ENCODE data around the gene FREY1. TPM values are rescaled to one million over a fixed set of nuclear protein-coding genes. Genes with fewer than 3 reads are reported as not detected.

The FREY1 gene
- total and polyA plus RNA-seq, 2 of the 13 experiments (the other 11 are each of a cell fraction or from before 2014, with no cell fraction given): 0.44 to 0.73 TPM

GRCh38 chr11:45895553-45896259, 11.4 kb downstream of the FREY1 start:
- FAIRE-seq (no peak), ATAC-seq (no peak), DNase-seq (ENCODE audit: low spot score) (no peak)
- Histone ChIP-seq H3K79me2 (ENCODE audit: insufficient read depth, low read length) (no peaks in the 10 kb centered on the region), H2AFZ (ENCODE audit: low read length) (no peak overlapping the region), H3K9me3 (ENCODE audit: low read length) (no peaks in the 10 kb centered on the region), H3K9ac (ENCODE audit: insufficient read depth, low read depth, low read length) (no peak overlapping the region), H3K4me2 (ENCODE audit: low read depth, low read length) (no peak overlapping the region), H3K4me3 (replicated peaks in 1 of 3; ENCODE audit: insufficient read depth in 1 of 3, low read depth in 2 of 3, low read length in 3 of 3) (no peak overlapping the region), H4K20me1 (ENCODE audit: insufficient read depth, low read length) (no peaks in the 10 kb centered on the region), H3K27me3 (ENCODE audit: control insufficient read depth in 1 of 2, insufficient read depth in 2 of 2, low read length in 2 of 2) (peaks cover 0 to 18% of the 10 kb centered on the region in 2 experiments; a peak in 1 of 5 replicates), H3K27ac (ENCODE audit: extremely low read length, insufficient read depth, low read length) (no peak overlapping the region), H3K4me1 (ENCODE audit: insufficient read depth, low read length) (peaks cover 41% of the 10 kb centered on the region), H3K36me3 (replicated peaks in 1 of 2; ENCODE audit: control insufficient read depth in 1 of 2, insufficient read depth in 2 of 2, low read length in 2 of 2) (no peaks in the 10 kb centered on the region)
- CTCF ChIA-PET (ENCODE audit: low intra/inter-chr PET ratio, low total read pairs): no interaction called here
- BruUV-seq (replicated peaks): no TSS peak
- TF ChIP-seq RBM39 (IDR thresholded peaks at IDR 0.05; ENCODE audit: low read depth, low read length, poor library complexity, severe bottlenecking) (no peak), HMGXB4 (CRISPR knock-in tag; IDR thresholded peaks at IDR 0.05; ENCODE audit: borderline replicate concordance in 1 of 2, low read depth in 1 of 2) (no peak), SIN3B (IDR thresholded peaks at IDR 0.05; ENCODE audit: low read length) (no peak), ZNF446 (CRISPR knock-in tag; IDR thresholded peaks at IDR 0.05) (no peak), ZBTB7B (CRISPR knock-in tag; IDR thresholded peaks at IDR 0.05) (no peak), ARNTL (CRISPR knock-in tag; IDR thresholded peaks at IDR 0.05) (no peak), NR2C2 (CRISPR knock-in tag; IDR thresholded peaks at IDR 0.05; ENCODE audit: borderline replicate concordance) (no peak), TEAD3 (CRISPR knock-in tag; optimal IDR thresholded peaks at IDR 0.05; ENCODE audit: borderline replicate concordance) (no peak), ZNF451 (CRISPR knock-in tag; IDR thresholded peaks at IDR 0.05) (no peak), HINFP (CRISPR knock-in tag; IDR thresholded peaks at IDR 0.05; ENCODE audit: low read depth) (no peak), MEIS1 (CRISPR knock-in tag; IDR thresholded peaks at IDR 0.05; ENCODE audit: borderline replicate concordance) (no peak), ZNF576 (CRISPR knock-in tag; IDR thresholded peaks at IDR 0.05) (no peak), NR3C1 (CRISPR knock-in tag; IDR thresholded peaks at IDR 0.05) (no peak), ONECUT2 (CRISPR knock-in tag; IDR thresholded peaks at IDR 0.05) (no peak), GLMP (CRISPR knock-in tag; IDR thresholded peaks at IDR 0.05; ENCODE audit: borderline replicate concordance) (no peak), ZNF841 (CRISPR knock-in tag; IDR thresholded peaks at IDR 0.05; ENCODE audit: borderline replicate concordance) (no peak)
- TF ChIP-seq, protein P1, sequence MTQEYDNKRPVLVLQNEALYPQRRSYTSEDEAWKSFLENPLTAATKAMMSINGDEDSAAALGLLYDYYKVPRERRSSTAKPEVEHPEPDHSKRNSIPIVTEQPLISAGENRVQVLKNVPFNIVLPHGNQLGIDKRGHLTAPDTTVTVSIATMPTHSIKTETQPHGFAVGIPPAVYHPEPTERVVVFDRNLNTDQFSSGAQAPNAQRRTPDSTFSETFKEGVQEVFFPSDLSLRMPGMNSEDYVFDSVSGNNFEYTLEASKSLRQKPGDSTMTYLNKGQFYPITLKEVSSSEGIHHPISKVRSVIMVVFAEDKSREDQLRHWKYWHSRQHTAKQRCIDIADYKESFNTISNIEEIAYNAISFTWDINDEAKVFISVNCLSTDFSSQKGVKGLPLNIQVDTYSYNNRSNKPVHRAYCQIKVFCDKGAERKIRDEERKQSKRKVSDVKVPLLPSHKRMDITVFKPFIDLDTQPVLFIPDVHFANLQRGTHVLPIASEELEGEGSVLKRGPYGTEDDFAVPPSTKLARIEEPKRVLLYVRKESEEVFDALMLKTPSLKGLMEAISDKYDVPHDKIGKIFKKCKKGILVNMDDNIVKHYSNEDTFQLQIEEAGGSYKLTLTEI (CRISPR knock-in tag; conservative IDR thresholded peaks at IDR 0.05): no peak
- in situ Hi-C loops (cut with HindIII; ENCODE audit: extremely low pct_ligation_motif_present, low pct_unique_long_range_greater_than_20kb) (no loop called here), intact Hi-C loops (cut with micrococcal nuclease; ENCODE audit: unreplicated experiment) (loop anchor here (1.0 kb wide), 1 partner anchor 32 kb away; no protein-coding TSS in a partner anchor)
- WGBS (ENCODE audit: low lambda C conversion rate): 29% methylated on average over 6 of the region's 8 CpGs
- POLR2A ChIA-PET: interaction anchor here (1.3 to 1.9 kb wide), 2 partner anchors 23 to 49 kb away, joined by 3 to 5 read pairs; partner anchors contain the start of gene CRY2
